AG09309 (cell line): ENCODE measurements around the gene LAMP5.

Experiments
- DNase-seq: peaks from one replicate; pipeline ENCODE4 v3.0.0-alpha.2; 2010; ENCODE audit warnings: low read depth
- H3K4me3 ChIP-seq: 2 replicates; pipeline ENCODE4 v1.5.1; 2011; ENCODE audit warnings: mild to moderate bottlenecking, low read depth, low read length, moderate library complexity; ENCODE audit not compliant: control insufficient read depth
- TF ChIP-seq, protein P1 (sequence below): IDR thresholded peaks from 2 replicates; pipeline ENCODE4 v1.5.1; 2011; ENCODE audit warnings: mild to moderate bottlenecking, low read depth, low read length, inconsistent platforms; ENCODE audit not compliant: insufficient read depth, control insufficient read depth; ENCODE audit errors: missing control alignments

Gene LAMP5

GRCh38 chr20:9490161-9490560, 24.2 kb upstream of the LAMP5 start:
- DNase-seq, result no peak
- H3K4me3 ChIP-seq, result no peak overlapping the region
- TF ChIP-seq, protein P1, sequence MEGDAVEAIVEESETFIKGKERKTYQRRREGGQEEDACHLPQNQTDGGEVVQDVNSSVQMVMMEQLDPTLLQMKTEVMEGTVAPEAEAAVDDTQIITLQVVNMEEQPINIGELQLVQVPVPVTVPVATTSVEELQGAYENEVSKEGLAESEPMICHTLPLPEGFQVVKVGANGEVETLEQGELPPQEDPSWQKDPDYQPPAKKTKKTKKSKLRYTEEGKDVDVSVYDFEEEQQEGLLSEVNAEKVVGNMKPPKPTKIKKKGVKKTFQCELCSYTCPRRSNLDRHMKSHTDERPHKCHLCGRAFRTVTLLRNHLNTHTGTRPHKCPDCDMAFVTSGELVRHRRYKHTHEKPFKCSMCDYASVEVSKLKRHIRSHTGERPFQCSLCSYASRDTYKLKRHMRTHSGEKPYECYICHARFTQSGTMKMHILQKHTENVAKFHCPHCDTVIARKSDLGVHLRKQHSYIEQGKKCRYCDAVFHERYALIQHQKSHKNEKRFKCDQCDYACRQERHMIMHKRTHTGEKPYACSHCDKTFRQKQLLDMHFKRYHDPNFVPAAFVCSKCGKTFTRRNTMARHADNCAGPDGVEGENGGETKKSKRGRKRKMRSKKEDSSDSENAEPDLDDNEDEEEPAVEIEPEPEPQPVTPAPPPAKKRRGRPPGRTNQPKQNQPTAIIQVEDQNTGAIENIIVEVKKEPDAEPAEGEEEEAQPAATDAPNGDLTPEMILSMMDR, result no peak

- no peak for DNase-seq
- no peak overlapping the region for H3K4me3 ChIP-seq
- TF ChIP-seq, protein P1, result no peak
These were observed 23.8 kb upstream of the LAMP5 start for GRCh38 chr20:9490631-9491030.

DNA sequence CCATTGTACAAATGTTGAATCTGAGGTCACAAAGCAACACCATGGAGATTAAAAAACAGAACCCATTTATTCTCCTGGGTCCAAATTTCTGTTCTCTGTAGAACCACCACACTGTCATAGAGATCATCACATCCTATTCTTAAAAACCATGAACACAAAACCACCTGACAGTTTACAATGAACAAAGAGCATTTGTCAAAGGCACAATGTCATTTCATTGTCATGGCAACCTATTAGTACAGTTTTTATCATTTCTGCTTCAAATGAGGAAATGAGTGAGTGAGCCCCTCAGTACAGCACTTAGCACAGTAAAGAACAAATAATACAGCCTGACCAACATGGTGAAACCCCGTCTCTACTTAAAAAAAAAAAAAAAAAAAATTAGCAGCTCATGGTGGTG, 23.1 kb upstream of the LAMP5 start:
- no peak for DNase-seq
- TF ChIP-seq, protein P1, result no peak

GRCh38 chr20:9492067-9492466, 22.3 kb upstream of the LAMP5 start:
- TF ChIP-seq, protein P1, result no peak
- no peak for DNase-seq
- no peak overlapping the region for H3K4me3 ChIP-seq

More for the DNA sequence above, 23.1 kb upstream of the LAMP5 start:
- H3K4me3 ChIP-seq, result no peak overlapping the region

- TF ChIP-seq, protein P1, result no peak
- DNase-seq, result no peak
These were observed 20.6 kb upstream of the LAMP5 start for GRCh38 chr20:9493803-9494202.

GRCh38 chr20:9495701-9496100, 18.7 kb upstream of the LAMP5 start:
- H3K4me3 ChIP-seq, result no peak overlapping the region
- TF ChIP-seq, protein P1, result no peak
- DNase-seq, result no peak

More at GRCh38 chr20:9493803-9494202, 20.6 kb upstream of the LAMP5 start:
- H3K4me3 ChIP-seq, result no peak overlapping the region

DNA sequence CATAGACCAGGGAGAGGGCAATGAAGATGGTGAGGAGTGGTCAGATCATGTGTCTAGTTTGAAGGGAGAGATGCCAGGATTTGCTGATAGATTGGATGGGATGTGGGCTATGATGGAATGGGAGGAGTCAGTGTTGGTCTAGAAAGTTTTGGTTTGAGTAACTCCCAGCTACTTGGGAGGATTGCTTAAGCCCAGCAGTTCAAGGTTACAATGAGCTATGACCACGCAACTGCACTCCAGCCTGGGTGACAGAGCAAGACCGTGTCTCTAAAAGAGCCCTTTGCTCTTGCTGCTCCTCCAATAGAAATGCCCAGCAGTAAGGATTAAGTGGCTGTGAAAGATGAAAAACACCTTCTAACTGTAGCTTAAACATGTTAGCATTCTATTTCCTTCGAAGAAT, 18.2 kb upstream of the LAMP5 start:
- DNase-seq, result no peak
- TF ChIP-seq, protein P1, result no peak

More for the DNA sequence above, 18.2 kb upstream of the LAMP5 start:
- H3K4me3 ChIP-seq, result no peak overlapping the region
